GM18907 (cell line): ENCODE data around the gene PODXL.

Source experiments
- ATAC-seq: cut with Tn5 transposase; IDR thresholded peaks from one replicate; pipeline ENCODE4 v1.9.1; 2021; ENCODE audit warnings: mild to moderate bottlenecking, moderate library complexity; ENCODE audit not compliant: unreplicated experiment

Gene PODXL

GRCh38 chr7:131556053-131556908 is at the start of gene PODXL:
Gene PODXL, minus strand, starts transcription at chr7:131556628. Its CDS starts 269 bp downstream, at chr7:131556359.
- peak; percentile 74 for ATAC-seq

DNA sequence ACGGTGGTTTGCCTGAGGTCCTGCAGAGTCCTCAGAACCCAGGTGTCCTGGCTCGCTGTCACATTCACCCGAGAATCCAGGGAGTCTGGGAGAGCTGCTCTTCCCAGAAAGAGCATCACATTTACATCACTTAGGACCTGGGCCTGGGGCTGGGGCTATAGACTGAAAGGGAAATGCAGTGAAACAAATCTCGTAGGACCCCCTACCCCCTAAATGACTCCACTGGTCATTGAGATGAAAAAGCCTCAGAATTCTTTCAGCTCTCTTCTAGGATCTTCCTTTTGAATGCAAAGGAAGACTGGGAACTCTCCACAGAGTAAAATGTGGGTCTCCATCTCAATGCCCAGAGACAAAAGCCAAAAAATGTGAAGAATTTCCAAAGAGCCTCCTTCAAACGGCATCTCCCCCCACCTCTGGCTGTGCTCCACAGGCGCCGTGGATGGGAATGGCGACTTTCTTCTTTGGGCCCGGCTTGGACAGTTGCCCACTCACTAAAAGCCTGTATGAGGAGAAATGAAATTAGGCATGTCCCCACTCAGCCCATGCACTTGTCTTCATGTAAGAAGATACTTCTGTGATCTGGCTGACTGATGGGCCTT is 49.0 kb upstream of the PODXL start:
- ATAC-seq, result no peak

- no peak for ATAC-seq
Measured at GRCh38 chr7:131604841-131605279, 48.4 kb upstream of the PODXL start.

DNA sequence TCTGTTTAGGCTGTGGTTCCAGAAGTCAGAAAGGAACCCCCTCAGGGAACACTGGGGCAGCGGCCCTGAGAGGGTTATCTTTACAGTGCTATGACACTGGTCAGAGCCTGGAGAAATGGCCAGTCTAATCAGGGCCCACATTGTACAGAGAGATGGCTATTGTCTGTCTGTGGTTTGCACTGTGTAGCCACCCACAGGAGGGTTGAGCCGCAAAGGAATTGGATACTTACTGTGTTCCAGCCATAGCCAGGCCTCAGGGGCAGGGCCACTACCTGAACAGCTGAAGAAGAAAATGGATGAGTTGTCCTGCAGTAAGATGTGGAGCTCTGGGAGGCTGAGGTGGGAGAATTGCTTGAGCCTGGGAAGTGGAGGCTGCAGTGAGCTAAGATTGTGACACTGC is 47.5 kb upstream of the PODXL start:
- ATAC-seq, result no peak

DNA sequence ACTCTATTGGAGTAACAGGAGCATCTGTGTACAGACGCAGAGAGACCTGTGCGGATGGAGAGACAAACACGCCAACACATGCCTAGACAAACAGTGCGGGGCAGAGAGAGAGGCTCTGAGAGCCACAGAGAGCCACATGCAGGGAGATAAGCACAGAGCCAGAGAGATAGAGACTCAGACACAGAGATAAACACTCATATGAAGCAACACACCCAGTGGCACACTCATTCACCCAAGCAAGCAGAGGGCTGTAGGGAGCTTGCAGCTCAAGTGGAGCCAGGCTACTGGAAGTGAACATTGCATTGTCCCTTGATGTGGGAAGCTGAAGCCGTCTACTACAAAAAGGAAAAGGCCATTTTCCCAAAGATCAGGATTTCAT is 46.6 kb upstream of the PODXL start:
- no peak for ATAC-seq

DNA sequence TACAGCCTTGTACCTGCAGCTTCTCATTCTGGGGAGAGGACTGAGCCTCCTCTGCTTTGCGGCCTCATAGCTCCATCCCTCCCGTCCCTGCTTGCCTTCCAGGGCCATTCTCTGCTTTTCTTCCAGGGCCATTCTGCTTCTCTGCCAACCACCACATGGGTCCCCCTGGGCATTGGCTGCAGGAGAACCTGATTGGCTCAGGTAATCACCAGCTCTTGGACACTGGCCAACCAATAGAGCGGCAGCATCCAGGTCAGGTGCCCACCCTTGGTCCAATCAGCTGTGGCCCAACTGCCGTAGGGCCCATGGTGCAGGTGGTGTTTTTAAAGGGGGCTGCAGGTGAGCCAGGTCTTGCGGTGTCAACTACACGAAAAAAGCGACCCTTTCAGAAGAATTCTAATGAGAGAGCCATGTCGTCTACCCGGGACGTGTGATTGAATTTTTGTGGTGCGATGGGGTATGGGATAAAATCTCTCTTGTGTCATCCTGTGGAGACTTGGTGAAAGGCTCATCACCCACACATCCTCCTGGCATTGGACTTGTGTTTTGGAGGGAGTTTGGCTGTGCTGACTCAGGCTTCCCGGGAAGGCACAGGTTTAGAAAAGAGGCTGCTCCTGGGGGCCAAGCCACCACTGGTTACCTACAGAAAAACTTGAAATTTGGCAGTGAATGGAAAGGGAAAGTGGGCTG is 46.0 kb upstream of the PODXL start:
- no peak for ATAC-seq

GRCh38 chr7:131600085-131600881 is 43.9 kb upstream of the PODXL start:
- no peak for ATAC-seq

GRCh38 chr7:131596785-131597184 is 40.4 kb upstream of the PODXL start:
- ATAC-seq, result no peak

DNA sequence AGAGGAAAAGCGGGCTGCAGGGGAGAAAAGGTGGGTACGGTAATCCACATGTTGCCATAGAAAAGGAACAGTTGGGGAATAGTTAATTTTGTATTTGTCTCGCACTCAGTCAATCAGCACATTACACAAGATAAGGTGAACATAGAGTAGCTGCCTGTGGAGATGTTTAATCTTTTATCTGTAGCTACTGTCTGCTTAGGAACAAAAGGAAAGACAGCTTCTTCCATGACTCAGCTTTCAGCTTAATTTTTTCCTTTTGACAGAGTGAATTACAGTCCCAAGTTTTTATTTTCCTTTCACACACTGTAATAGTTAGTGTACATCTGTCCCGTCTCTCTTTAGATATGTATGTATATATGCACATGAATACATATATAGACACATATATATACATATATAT is 39.3 kb upstream of the PODXL start:
- ATAC-seq, result no peak

DNA sequence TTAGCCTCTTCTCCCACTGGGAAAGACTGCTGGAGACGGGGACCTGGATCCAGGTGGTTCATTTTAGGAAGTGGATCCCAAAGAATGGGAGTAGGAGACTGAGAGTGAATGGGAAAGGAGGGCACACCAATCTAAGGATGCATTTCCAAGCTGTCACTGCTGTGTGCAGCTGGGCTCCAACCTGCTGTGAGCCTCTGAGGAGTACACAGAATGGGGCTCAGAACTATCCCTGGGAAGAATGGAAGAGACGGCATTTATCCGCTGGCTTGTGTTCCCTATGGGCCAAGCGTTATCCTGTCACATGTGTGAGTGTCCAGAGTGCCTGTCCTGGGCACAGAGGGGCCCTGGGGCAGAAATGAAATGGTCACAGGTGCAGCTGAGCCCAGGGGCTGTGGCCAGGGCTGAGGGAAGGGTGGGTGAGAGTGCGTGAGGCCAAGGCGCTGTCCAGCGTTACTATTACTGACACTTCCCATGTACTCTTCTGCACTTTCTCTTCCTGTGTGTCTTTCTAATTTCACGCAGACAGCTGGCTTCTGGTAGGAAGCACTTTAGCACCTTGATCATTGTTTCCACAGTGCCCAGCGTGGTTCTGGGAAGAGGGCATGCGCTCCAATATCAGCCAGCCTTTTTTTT is 35.4 kb upstream of the PODXL start:
- ATAC-seq, result no peak

DNA sequence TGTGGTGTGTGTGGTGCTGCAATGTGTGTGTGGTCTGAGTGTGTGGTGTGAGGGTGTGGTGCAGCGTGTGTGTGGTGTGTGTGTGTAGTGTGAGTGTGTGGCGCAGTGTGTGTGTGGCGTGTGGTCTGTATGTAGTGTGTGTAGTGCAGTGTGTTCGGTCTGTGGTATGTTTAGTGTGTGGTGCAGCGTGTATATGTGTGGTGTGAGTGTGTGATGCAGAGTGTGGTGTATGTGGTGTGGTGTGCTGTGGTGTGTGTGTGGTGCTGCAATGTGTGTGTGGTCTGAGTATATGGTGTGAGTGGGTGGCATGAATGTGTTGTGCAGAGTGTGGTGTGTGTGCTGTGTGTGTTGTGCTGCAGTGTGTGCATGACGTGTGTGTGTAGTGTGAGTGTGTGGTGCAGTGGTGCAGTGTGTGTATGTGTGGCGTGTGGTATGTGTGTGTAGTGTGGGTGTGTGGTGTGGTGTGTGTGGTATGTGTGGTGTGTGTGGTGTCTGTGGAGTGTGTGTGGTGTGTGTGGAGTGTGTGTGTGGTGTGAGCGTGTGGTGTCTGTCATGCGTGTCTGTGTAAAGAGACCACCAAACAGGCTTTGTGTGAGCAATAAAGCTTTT is 31.0 kb upstream of the PODXL start:
- no peak for ATAC-seq

- ATAC-seq, result no peak
Measured at GRCh38 chr7:131586759-131587158, 30.3 kb upstream of the PODXL start.

DNA sequence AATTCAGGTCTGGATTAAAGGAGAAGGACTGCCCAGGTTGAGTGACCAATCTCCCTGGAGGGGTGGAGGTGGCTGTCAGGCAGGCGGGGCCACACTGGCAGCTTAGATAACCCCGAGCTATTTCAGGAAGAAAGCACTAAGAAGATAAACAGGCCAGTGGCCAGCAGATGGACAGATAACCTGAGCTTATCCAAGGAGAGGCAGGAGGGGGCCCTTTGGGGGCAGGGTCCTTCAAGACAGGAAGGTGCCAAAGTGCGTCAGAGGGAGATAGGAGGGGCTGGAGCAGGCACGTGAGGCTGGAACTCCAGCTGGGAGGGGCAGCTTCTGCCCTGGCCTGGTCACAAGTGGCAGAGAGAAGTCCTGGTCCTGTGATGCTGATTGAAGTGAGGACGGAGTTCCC is 29.8 kb upstream of the PODXL start:
- no peak for ATAC-seq

DNA sequence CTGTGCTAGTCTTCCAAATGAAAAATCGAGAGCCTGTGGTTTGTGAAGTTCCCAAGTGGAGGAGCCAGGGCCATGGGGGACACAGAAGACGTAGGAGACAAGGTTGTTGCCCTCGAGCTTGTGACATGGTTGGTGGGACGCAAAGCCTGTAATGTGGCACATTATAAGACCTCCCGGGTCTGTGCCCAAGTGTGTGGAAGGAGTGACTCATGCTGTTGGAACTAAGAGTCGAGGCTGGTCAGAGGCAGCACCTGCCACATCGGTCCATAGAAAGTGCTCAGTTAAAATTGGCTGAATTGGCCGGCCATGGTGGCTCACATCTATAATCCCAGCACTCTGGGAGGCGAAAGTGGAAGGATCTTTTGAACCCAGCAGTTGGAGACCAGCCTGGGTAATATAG is 27.0 kb upstream of the PODXL start:
- no peak for ATAC-seq

DNA sequence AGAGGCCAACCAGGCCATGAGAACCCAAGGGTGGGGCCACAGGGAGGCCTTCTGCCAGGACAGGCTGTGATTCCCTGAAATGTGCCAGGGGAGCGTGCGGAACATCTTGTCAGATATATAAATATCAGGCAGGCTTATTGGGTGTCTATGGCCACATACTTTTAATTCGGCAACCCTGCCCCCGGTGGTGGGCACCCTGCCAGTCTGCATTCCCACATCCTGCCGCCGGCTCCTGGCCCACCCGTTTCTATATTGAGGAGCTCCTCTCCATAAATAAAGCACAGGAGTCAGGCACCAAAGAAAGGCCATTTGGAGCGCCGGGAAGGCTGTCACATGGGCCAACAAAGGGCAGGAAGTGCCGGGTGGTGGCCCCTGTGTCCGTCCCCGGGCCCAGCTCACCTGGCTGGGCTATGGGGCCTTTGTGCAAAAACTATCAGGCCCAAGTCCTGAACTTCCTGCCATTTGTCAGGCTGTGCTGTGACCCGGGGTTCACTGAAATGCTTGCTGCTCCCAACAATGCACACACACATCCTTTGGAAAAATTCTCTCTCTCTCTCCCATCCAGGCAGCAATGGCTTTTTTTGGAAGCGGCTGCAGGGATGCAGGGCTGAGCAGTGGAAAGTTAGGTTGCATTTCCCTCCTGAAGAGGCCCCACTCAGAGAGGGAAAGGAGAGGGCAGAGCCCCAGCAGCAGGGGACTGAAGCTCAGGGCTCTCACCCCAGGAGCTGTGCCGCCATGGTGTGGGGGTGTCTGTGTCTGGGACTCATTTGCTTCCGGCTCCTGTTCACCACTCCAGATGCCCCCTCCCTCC is 25.0 kb upstream of the PODXL start:
- ATAC-seq, result no peak

DNA sequence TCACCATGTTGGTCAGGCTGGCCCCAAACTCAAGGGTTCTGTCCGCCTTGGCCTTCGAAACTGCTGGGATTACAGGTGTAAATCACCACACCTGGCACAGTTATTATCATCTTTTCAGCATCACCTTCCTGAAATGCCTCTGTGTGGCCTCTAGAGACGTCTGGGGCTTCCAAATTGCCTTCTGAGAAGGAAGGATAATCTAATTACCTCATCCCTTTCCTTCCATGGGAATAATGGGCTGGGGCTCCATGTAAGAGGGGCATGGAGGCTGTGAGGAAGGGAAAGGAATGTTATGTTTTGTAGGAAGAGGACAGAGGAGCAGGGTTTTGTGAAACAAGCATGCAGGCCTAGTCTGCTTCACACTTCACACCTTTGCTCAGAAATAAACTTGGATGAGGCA is 22.2 kb upstream of the PODXL start:
- ATAC-seq, result no peak

DNA sequence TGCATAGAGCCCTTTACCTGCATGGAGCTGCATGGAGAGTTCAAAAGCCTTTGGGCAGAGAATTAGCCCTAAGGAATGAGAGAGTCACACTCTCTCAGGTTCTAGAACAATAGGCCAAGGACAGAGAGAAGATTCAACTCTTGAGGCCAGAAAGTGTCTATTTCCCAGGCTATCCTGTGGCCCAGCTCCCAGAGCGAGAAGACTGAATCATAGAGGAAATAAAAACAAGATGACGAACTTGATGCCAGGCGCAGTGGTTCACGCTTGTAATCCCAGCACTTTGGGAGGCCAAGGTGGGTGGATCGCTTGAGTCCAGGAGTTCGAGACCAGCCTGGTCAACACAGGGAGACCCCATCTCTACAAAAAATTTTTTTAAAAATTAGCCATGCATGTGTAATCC is 18.3 kb upstream of the PODXL start:
- ATAC-seq, result no peak

DNA sequence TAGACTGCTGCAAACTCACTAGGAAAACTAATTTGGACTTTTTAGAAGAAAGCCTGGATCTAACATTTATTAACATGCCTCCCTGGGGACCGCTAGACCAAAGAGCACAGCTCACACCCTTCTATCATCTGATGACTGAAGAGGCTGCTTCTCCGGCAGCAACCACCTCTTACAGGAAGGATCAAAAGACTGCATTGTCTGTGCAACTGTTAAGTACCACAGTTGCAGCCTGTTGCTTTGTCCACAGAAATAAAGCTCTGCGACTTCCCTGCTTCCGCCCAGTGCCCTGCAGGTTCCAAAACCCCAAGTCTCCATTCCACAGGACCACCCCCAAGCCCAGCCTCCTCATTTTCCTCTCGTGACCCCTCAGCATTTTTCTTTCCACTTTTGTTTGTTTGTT is 14.0 kb upstream of the PODXL start:
- ATAC-seq, result no peak

DNA sequence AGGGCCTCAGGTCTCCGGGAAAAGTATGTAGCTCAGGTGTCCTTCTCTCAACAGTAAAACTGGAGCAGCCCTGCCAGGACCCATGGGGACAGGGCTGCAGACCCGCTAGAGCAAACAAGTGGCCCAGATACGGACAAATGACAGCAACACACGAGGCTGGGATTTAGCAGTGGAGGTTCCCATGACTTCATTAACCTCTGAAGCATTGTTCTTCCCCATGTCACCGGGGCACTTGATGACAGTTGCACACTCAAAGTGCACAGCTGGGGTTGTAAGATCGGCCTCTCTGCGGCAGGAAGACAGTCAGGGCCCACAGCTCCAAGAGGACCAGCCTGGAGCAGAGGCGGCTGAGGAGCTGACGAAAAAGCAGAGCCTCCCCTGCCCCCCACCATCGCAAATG is 12.5 kb upstream of the PODXL start:
- ATAC-seq, result no peak
